ENCODE results near the gene R3HDM1.
"Not testable (repeated sequence)": the region's sequence is repeated elsewhere in the genome, so short reads cannot be mapped to it uniquely, and the experiment has no call there.

The R3HDM1 gene

DNA sequence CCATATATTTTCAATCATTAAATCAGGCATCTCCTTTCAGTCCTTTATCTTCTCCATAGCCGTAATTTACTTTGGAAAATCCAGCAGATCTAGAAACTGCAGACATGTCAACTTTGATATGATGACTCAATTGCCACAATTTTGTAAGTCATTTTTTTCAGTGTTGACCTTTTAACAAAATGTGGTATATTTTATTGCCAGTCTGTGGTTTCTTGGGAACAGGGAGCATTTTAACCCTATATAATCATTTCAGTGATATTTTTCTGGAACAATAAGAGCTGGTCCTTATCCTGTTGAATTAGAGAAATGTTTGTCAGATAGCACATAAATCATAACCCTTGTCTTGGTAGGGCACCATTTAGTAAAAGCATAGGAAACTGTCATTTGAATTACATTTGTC lies 119.4 kb downstream of the R3HDM1 start:
- FAIRE-seq: no peak

GRCh38 chr2:135651717-135652116 lies 120.4 kb downstream of the R3HDM1 start:
- no peak for FAIRE-seq

- FAIRE-seq: not testable (repeated sequence)
Measured at GRCh38 chr2:135654239-135654638, 123.0 kb downstream of the R3HDM1 start.

DNA sequence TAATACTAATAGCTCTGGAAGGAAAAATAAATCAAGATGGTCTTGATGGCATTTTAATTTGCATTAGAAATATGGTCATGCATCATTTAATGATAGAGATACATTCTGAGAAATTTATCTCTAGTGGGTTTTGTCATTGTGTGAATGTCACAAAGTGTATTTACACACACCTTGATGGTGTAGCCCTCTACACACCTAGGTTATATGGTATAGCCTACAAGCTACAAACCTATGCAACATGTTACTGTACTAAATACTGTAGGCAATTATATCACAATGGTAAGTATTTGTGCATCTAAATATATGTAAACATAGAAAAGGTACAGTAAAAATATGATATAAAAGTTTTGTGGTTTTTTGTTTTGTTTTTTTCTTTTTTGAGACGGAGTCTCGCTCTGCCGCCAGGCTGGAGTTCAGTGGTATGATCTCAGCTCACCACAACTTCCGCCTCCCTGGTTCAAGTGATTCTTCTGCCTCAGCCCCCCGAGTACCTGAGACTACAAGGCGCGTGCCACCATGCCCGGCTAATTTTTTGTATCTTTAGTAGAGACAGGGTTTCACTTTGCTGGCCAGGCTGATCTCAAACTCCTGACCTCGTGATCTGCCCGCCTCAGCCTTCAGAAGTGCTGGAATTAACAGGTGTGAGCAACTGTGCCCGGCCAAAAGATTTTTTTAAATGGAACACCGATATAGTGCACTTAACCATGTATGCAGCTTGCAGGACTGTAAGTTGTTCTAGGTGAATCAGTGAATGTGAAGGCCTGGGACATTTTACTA lies 126.7 kb downstream of the R3HDM1 start:
- no peak for FAIRE-seq

DNA sequence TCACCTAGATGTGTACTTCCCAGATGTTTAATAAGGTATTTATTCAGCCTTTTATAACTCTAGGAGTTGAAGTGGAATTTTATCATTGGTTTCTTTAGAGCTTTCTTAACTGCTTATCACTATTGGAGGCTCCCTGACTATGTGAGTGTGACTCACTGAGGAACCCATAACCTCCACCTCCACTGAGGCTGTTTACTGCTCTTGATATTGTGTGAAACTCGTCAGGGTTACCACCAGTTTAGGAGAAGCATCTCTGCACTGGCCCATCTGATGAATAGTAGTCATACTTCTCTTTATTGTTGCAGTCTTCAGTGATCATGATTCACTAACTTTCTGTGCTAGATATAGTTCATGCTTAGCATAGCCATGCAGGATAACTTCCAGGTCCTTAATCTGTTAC lies 130.8 kb downstream of the R3HDM1 start:
- no peak for FAIRE-seq

GRCh38 chr2:135663148-135663700 lies 131.9 kb downstream of the R3HDM1 start:
- FAIRE-seq: no peak

- FAIRE-seq: no peak
Measured at GRCh38 chr2:135664623-135665068, 133.4 kb downstream of the R3HDM1 start.

- no peak for FAIRE-seq
Measured at GRCh38 chr2:135667045-135667444, 135.8 kb downstream of the R3HDM1 start.

- FAIRE-seq: no peak
Measured at GRCh38 chr2:135674453-135674852, 143.2 kb downstream of the R3HDM1 start.

- no peak for FAIRE-seq
Measured at GRCh38 chr2:135676031-135676430, 144.7 kb downstream of the R3HDM1 start.

- FAIRE-seq: no peak
Measured at GRCh38 chr2:135679125-135679524, 147.8 kb downstream of the R3HDM1 start.

GRCh38 chr2:135685361-135685760 lies 154.1 kb downstream of the R3HDM1 start:
- FAIRE-seq: no peak

GRCh38 chr2:135688978-135689377 lies 157.7 kb downstream of the R3HDM1 start:
- no peak for FAIRE-seq

DNA sequence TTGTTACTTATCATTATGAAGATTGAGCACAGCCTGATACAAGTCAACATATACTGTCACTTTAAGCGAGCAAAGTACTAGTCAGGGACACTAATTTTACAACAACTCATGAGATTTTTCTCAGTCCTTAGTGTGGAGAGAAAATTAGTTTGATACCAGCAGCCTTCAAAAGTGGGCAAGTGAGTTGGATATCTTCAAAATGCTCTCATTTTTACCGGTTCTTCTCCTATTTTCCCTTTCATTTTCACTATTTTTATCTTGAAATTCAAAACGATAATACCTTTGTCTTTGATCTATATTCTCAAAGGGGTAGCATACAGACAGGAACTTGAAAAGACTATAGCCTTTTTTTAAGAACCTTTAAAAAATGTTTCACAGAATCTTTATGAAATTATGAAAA lies 158.4 kb downstream of the R3HDM1 start:
- no peak for FAIRE-seq

DNA sequence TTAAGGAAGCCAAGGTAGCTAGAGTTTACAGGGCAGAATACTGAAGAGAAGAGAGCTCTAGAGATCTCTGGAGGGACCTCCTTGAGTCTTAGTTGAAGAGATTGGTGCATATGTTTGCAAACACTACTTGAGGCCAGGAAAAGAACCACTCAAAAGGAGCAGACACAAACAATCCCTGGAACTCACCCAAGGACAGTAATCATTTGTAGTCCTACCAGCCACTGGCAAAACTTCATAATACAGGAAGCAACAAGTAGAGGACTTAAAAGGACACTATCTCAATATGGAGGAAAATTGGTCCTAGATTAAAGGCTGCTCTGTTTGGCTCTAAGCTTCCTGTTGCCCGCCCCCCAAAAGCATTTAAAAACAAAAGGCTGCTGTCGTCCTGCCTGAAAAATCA lies 163.4 kb downstream of the R3HDM1 start:
- FAIRE-seq: no peak

GRCh38 chr2:135698838-135699237 lies 167.6 kb downstream of the R3HDM1 start:
- no peak for FAIRE-seq

- no peak for FAIRE-seq
Measured at GRCh38 chr2:135701442-135701841, 170.2 kb downstream of the R3HDM1 start.

GRCh38 chr2:135703300-135703699 lies 172.0 kb downstream of the R3HDM1 start:
- no peak for FAIRE-seq

GRCh38 chr2:135704075-135704474 lies 172.8 kb downstream of the R3HDM1 start:
- FAIRE-seq: not testable (repeated sequence)

- FAIRE-seq: no peak
Measured at GRCh38 chr2:135708159-135708558, 176.9 kb downstream of the R3HDM1 start.

DNA sequence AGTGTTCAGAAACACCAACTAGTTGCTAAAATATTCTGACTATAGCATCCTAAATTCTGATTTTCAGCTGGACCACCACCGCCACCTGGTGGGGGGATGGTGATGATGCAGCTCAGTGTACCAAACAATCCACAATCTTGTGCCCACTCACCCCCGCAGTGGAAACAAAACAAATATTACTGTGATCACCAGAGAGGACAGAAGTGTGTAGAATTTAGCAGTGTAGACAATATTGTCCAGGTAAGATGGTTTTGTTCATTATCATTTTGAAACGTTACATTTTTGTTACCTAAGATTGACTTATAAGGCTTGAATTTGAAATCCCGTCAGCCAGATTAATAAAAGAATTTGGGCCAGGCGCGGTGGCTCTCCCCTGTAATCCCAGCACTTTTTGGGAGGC lies 178.7 kb downstream of the R3HDM1 start:
- peak; percentile 57 for FAIRE-seq

- not testable (repeated sequence) for FAIRE-seq
Measured at GRCh38 chr2:135715086-135715485, 183.8 kb downstream of the R3HDM1 start.

GRCh38 chr2:135728064-135728743 lies 196.9 kb downstream of the R3HDM1 start:
- FAIRE-seq: no peak

GRCh38 chr2:135732561-135732960 lies 201.3 kb downstream of the R3HDM1 start:
- no peak for FAIRE-seq
